Stimulated activated CD4-positive, alpha-beta T cell treated with anti-CD3 and anti-CD28 coated beads, Interleukin-1b, Interleukin-23, amount 100 ng/mL, for 4 hours (primary cell): ENCODE data around the gene ZNF594.
"Not testable (repeated sequence)": the region's sequence is repeated elsewhere in the genome, so short reads cannot be mapped to it uniquely, and the experiment has no call there.

ENCODE experiments used
- DNase-seq, 2 donors: peaks; one replicate each; pipeline ENCODE4 v3.0.0-alpha.2; 2020; ENCODE audit warnings: low read depth in 2 of 2

The ZNF594 gene

GRCh38 chr17:5136580-5137412 is 54.9 kb downstream of the ZNF594 start:
- DNase-seq: not testable (repeated sequence)

- DNase-seq: no peak
Observed at GRCh38 chr17:5135726-5136579, 55.7 kb downstream of the ZNF594 start.

GRCh38 chr17:5135131-5135712 is 56.4 kb downstream of the ZNF594 start:
- DNase-seq: not testable (repeated sequence)

GRCh38 chr17:5134571-5134970 is 57.1 kb downstream of the ZNF594 start:
- not testable (repeated sequence) for DNase-seq

GRCh38 chr17:5133961-5134360 is 57.7 kb downstream of the ZNF594 start:
- DNase-seq: not testable (repeated sequence)

GRCh38 chr17:5133311-5133710 is 58.4 kb downstream of the ZNF594 start:
- DNase-seq: no peak

- DNase-seq: not testable (repeated sequence)
Observed at GRCh38 chr17:5132503-5133225, 59.0 kb downstream of the ZNF594 start.

GRCh38 chr17:5131799-5132502 is 59.7 kb downstream of the ZNF594 start:
- DNase-seq: not testable (repeated sequence)

- DNase-seq: no peak
Observed at GRCh38 chr17:5131146-5131715, 60.4 kb downstream of the ZNF594 start.

GRCh38 chr17:5130687-5131086 is 61.0 kb downstream of the ZNF594 start:
- DNase-seq: not testable (repeated sequence)

- DNase-seq: not testable (repeated sequence)
Observed at GRCh38 chr17:5130261-5130660, 61.4 kb downstream of the ZNF594 start.

- DNase-seq: not testable (repeated sequence)
Observed at GRCh38 chr17:5129770-5130169, 61.9 kb downstream of the ZNF594 start.
